Activated CD4-positive, alpha-beta T cell treated with anti-CD3 and anti-CD28 coated beads for 36 hours (primary cell): ENCODE measurements around the gene SEC63. TPM values are rescaled to one million over a fixed set of nuclear protein-coding genes. Genes with fewer than 3 reads are reported as not detected.
"Not testable (repeated sequence)": the region's sequence is repeated elsewhere in the genome, so short reads cannot be mapped to it uniquely, and the experiment has no call there.

ENCODE experiments used
- ATAC-seq: fragments of 200-7000 bp; cut with Tn5 transposase; one replicate; pipeline ENCODE4 v1.10.0; 2021; ENCODE audit warnings: mild to moderate bottlenecking, moderate library complexity
- CTCF ChIA-PET: fragments of 350-600 bp; sonication (Branson Sonifier 250); formaldehyde crosslinking; loops from one replicate; lab custom pipeline; 2021; ENCODE audit warnings: antibody characterized with exemption; lab: Charles Lee
- POLR2A ChIA-PET: fragments of 350-600 bp; sonication (Branson Sonifier 250); formaldehyde crosslinking; loops from one replicate; lab custom pipeline; 2021; ENCODE audit warnings: antibody characterized with exemption, inconsistent platforms; lab: Charles Lee
- DNase-seq: peaks from one replicate; pipeline ENCODE4 v3.0.0-alpha.2; 2020
- H3K27ac Mint-ChIP-seq: one replicate; pipeline ENCODE4 v1.8.0; 2021; ENCODE audit warnings: mixed read lengths
- H3K27me3 Mint-ChIP-seq: one replicate; pipeline ENCODE4 v1.8.0; 2021; ENCODE audit warnings: mixed read lengths
- H3K36me3 Mint-ChIP-seq: one replicate; pipeline ENCODE4 v1.8.0; 2021; ENCODE audit warnings: low read depth, mixed read lengths
- H3K4me1 Mint-ChIP-seq: one replicate; pipeline ENCODE4 v1.8.0; 2021; ENCODE audit warnings: mixed read lengths
- H3K4me3 Mint-ChIP-seq: one replicate; pipeline ENCODE4 v1.8.0; 2021; ENCODE audit warnings: mild to moderate bottlenecking, moderate library complexity, mixed read lengths
- H3K9me3 Mint-ChIP-seq: one replicate; pipeline ENCODE4 v1.8.0; 2021; ENCODE audit warnings: low read depth, mixed read lengths
- intact Hi-C, 2 experiments: fragments of 100-400 bp; cut with DNase I in 1 of 2; cut with micrococcal nuclease in 1 of 2; formaldehyde crosslinking; loops; one replicate each; pipeline versions ENCODE4 v1.14.2 to v1.15.1; 2022 to 2024; cut with DNase I, micrococcal nuclease
- total RNA-seq, 2 experiments: library from RNA; stranded (reverse); gene quantifications; one replicate each; pipeline ENCODE4 v1.2.3, GENCODE V29; 2021

SEC63 gene
- total RNA-seq, 2 experiments from 2014 or later, result 98.7 to 100 TPM

DNA sequence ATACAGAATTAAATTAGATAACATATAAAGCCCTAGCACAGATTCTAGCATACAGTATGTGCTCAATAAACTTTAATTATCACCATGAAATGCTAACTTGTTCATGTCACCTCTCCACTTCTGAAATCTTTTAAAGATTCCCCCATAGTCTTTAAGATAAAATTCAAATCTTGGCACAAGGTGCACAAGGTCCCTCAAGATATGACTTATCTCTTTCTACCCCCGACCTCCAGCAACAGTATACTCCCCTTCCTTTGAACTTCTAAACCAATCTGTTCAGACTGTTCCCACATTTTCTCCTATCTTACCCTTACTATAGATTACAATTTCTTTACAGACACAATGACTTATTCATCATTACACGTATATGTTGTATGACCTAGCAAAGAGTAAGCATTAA is 29.0 kb downstream of the SEC63 start:
- Mint-ChIP-seq H3K9me3 (peaks cover 7% of the 10 kb centered on the region), H3K36me3 (peaks cover 37% of the 10 kb centered on the region)
- intact Hi-C loops, result no loop called here

DNA sequence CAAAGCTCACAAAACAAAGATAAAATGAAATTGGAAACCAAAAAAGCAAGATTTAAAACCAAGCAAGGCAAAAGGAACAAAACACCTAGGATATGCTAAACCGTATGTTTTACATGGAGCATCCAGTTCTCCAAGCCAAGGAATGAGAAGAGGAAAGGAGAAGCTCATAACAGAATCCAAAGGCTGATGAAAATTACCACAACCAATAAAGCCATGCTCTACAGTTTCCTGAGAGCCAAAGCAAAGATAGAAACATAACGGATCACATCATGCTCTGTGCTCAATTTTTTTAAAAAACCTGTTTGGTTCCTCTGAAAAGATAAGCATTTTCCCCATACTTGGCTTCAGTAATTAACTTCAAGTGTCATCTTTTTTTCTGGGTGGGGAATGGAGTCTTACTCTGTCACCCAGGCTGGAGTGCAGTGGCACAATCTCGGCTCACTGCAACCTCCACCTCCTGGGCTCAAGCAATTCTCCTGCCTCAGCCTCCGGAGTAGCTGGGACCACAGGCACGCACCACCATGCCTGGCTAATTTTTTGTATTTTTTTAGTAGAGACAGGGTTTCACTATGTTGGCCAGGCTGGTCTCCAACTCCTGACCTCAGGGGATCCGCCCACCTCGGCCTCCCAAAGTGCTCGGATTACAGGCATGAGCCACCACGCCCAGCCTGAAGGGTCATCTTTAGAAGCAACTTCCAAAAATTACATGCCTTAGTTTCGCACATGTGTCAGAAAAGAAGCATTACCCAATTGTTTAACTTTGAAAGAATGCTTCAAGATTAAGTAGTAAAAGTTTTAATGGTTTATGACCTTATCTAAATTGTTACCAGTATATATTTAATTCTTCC is 31.1 kb downstream of the SEC63 start:
- DNase-seq, H3K4me3 Mint-ChIP-seq, H3K9me3 Mint-ChIP-seq, POLR2A ChIA-PET, H3K27me3 Mint-ChIP-seq, ATAC-seq, intact Hi-C loops, H3K27ac Mint-ChIP-seq, H3K4me1 Mint-ChIP-seq: not testable (repeated sequence)
- CTCF ChIA-PET, result interaction anchor here (1.2 kb wide), 1 partner anchor 17 kb away, joined by 3 read pairs; no protein-coding TSS in a partner anchor
- H3K36me3 Mint-ChIP-seq, result peaks cover 39% of the 10 kb centered on the region

More for the DNA sequence above, 29.0 kb downstream of the SEC63 start:
- Mint-ChIP-seq H3K4me3 (no peak overlapping the region), H3K27me3 (no peaks in the 10 kb centered on the region), H3K4me1 (peaks cover 7% of the 10 kb centered on the region), H3K27ac (no peak overlapping the region)
- DNase-seq (no peak), ATAC-seq (no peak)
- POLR2A ChIA-PET, result no interaction called here
- CTCF ChIA-PET, result interaction anchor here (3.7 kb wide), 1 partner anchor 13 kb away, joined by 11 read pairs; no protein-coding TSS in a partner anchor

DNA sequence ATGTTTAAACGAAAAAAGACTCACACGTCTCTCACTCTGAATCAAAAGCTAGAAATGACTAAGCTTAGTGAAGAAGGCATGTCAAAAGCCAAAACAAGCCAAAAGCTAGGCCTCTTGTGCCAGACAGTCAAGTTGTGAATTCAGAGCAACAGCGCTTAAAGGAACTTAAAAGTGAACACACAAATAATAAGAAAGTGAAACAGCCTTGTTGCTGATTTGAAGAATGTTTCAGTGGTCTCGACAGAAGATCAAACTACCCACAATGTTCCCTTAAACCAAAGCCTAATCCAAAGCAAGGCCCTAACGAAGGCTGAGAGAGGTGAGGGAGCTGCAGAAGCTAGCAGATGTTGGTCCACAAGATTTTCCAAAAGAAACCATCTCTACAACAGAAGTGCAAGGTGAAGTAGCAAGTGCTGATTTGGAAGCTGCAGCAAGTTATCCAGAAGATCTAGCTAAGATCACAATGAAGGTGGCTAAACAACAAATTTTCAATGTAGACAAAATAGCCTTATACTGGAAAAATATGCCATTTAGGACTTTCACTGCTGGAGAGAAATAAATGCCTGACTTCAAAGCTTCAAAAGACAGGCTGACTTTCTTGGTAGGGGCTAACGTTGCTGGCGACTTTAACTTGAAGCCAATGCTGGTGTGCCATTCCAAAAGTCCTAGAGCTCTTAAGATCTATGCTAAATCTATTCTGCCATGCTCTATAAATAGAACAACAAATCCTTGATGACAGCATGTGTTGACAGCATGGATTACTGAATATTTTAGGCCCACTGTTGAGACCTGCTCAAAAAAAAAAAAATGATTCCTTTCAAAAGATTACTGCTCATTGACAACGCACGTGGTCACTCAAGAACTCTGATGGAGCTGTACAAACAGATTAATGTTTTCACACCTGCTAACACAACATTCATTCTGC is 40.3 kb downstream of the SEC63 start:
- Mint-ChIP-seq H3K27me3 (no peaks in the 10 kb centered on the region), H3K36me3 (peaks cover 73% of the 10 kb centered on the region), H3K9me3 (peaks cover 5% of the 10 kb centered on the region), H3K4me1 (peaks cover 14% of the 10 kb centered on the region), H3K27ac (peak overlapping the region; percentile 26), H3K4me3 (no peak overlapping the region)
- ChIA-PET CTCF (no interaction called here), POLR2A (interaction anchor here (0.7 kb wide), 1 partner anchor 40 kb away, joined by 3 read pairs; the partner anchor contains the start of gene SEC63)
- DNase-seq (peak; percentile 29), ATAC-seq (peak; percentile 89)
- intact Hi-C loops, result loop anchor here in 1 of 2 experiments (1.0 to 2.0 kb wide), 2 partner anchors 39 to 47 kb away; no protein-coding TSS in a partner anchor

DNA sequence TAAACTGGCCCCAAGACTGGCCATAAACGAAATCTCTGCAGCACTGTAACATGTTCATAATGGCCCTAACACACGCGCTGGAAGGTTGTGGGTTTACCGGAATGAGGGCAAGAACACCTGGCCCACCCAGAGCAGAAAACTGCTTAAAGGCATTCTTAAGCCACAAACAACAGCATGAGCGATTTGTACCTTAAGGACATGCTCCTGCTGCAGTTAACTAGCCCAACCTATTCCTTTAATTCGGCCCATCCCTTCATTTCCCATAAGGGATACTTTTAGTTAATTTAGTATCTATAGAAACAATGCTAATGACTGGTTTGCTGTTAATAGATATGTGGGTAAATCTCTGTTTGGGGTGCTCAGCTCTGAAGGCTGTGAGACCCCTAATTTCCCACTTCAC is 41.0 kb downstream of the SEC63 start:
- H3K27me3 Mint-ChIP-seq, ATAC-seq, H3K4me3 Mint-ChIP-seq, CTCF ChIA-PET, H3K9me3 Mint-ChIP-seq, DNase-seq: not testable (repeated sequence)
- Mint-ChIP-seq H3K36me3 (peaks cover 69% of the 10 kb centered on the region), H3K4me1 (peaks cover 14% of the 10 kb centered on the region), H3K27ac (peak overlapping the region; percentile 26)
- POLR2A ChIA-PET, result interaction anchor here (0.7 kb wide), 1 partner anchor 41 kb away, joined by 3 read pairs; the partner anchor contains the start of gene SEC63
- intact Hi-C loops, result loop anchor here in 1 of 2 experiments (1.0 to 2.0 kb wide), 2 partner anchors 40 to 47 kb away; no protein-coding TSS in a partner anchor

DNA sequence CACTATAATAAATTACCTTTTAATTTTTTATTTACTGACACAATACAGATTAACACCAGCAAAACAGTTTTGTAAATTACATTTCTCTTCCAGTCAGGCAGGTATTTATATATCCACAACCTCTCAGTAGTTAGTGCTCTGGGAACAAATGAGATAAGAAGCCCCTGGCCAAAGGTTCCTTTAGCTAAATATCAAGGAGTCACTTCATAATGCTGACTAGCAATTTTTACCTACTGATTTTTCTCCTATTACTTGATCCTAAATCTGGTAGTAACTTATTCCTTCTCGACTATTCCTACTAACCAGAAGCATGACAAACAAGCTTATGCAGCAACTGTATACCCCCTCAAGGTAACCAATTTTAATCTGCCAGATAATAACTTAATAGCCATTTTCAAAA is 46.3 kb downstream of the SEC63 start:
- Mint-ChIP-seq H3K4me1 (peaks cover 2% of the 10 kb centered on the region), H3K4me3 (no peak overlapping the region), H3K27ac (no peak overlapping the region), H3K36me3 (peaks cover 47% of the 10 kb centered on the region), H3K9me3 (no peaks in the 10 kb centered on the region), H3K27me3 (no peaks in the 10 kb centered on the region)
- POLR2A ChIA-PET, result no interaction called here
- intact Hi-C loops, result no loop called here
- CTCF ChIA-PET, result no interaction called here
- no peak for DNase-seq
- ATAC-seq, result no peak

DNA sequence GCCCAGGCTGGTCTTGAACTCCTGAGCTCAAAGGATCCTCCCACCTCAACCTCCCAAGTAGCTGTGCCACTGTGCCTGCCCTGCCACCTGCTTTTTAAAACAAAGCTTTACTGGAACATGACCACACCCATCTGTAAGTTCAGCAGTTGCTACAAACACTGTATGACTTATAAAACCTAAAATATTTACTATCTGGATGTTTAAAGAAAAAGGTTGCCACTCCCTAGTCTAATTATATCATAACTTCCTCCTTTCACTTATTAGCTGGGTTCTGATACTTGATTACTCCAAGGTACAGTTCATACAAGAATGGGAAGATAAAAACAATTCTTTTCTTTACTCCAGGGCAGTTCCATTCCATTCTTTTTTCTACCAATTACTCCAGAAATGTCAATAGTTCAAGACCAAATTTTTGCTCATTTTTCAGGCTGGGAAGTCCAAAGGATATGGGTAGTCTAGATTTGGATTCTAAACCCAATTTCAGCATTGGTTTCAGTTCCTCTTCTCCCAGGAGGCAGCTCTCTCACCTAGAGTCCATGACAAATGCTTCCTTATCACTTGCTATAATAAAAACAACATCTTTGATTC is 63.1 kb downstream of the SEC63 start:
- H3K27ac Mint-ChIP-seq, result no peak overlapping the region
- ATAC-seq (no peak), DNase-seq (no peak)
- H3K9me3 Mint-ChIP-seq, result no peaks in the 10 kb centered on the region
- no peak overlapping the region for H3K4me3 Mint-ChIP-seq
- CTCF ChIA-PET, result interaction anchor here (0.5 kb wide), 1 partner anchor 26 kb away, joined by 3 read pairs; no protein-coding TSS in a partner anchor
- H3K36me3 Mint-ChIP-seq, result peaks cover 56% of the 10 kb centered on the region
- intact Hi-C loops, result no loop called here
- no peaks in the 10 kb centered on the region for H3K27me3 Mint-ChIP-seq
- POLR2A ChIA-PET, result interaction anchor here (0.7 kb wide), 1 partner anchor 182 kb away, joined by 3 read pairs; no protein-coding TSS in a partner anchor
- no peaks in the 10 kb centered on the region for H3K4me1 Mint-ChIP-seq

DNA sequence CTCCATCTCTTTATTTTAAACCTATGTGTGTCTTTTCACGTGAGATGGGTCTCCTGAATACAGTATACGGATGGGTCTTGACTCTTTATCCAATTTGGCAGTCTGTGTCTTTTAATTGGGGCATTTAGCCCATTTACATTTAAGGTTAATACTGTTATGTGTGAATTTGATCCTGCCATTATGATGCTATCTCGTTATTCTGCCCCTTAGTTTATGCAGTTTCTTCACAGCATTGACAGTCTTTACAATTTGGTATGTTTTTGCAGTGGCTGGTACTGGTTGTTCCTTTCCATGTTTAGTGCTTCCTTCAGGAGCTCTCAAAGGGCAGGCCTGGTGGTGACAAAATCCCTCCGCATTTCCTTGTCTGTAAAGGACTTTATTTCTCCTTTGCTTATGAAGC is 67.6 kb downstream of the SEC63 start:
- ATAC-seq, DNase-seq, H3K27ac Mint-ChIP-seq, H3K27me3 Mint-ChIP-seq, intact Hi-C loops, H3K4me1 Mint-ChIP-seq, POLR2A ChIA-PET, CTCF ChIA-PET, H3K4me3 Mint-ChIP-seq: not testable (repeated sequence)
- Mint-ChIP-seq H3K9me3 (peaks cover 12% of the 10 kb centered on the region), H3K36me3 (peaks cover 73% of the 10 kb centered on the region)

DNA sequence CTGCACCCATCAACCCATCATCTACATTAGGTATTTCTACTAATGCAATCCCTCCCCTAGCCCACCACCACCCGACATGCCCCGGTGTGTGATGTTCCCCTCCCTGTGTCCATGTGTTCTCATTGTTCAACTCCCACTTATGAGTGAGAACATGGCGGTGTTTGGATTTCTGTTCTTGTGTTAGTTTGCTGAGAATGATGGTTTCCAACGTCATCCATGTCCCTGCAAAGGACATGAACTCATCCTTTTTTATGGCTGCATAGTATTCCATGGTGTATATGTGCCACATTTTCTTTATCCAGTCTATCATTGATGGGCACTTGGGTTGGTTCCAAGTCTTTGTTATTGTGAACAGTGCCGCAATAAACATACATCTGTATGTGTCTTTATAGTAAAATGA is 72.1 kb downstream of the SEC63 start:
- ATAC-seq, POLR2A ChIA-PET, DNase-seq, intact Hi-C loops, H3K4me3 Mint-ChIP-seq, H3K4me1 Mint-ChIP-seq, H3K27me3 Mint-ChIP-seq, H3K27ac Mint-ChIP-seq: not testable (repeated sequence)
- Mint-ChIP-seq H3K9me3 (peaks cover 12% of the 10 kb centered on the region), H3K36me3 (peaks cover 46% of the 10 kb centered on the region)
- CTCF ChIA-PET, result interaction anchor here (0.5 to 0.9 kb wide), 2 partner anchors 165 to 1441 kb away, joined by 3 read pairs; no protein-coding TSS in a partner anchor

DNA sequence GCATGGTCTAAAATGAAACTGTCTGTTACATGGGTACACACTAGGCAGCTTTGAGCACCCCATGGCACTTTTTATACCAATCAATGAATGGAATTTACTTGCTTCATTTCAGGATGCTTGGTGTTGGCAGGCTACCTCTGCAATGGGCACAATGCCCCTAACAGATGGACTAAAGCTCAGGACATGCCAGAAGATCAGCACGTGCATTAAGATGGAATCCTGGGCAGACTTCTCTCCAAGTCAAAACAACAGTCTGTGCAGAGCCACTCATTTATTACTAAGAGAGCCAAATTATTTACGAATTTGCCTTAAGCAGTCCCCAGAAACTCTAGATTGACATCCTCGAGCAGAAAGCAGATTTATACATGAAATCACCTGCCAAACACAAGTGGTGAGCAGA is 78.1 kb downstream of the SEC63 start:
- Mint-ChIP-seq H3K27me3 (no peaks in the 10 kb centered on the region), H3K36me3 (peaks cover 25% of the 10 kb centered on the region), H3K9me3 (no peaks in the 10 kb centered on the region), H3K27ac (no peak overlapping the region), H3K4me3 (no peak overlapping the region), H3K4me1 (no peaks in the 10 kb centered on the region)
- ChIA-PET CTCF (no interaction called here), POLR2A (interaction anchor here (0.6 kb wide), 1 partner anchor 988 kb away, joined by 4 read pairs; no protein-coding TSS in a partner anchor)
- intact Hi-C loops, result no loop called here
- ATAC-seq, result no peak
- no peak for DNase-seq

DNA sequence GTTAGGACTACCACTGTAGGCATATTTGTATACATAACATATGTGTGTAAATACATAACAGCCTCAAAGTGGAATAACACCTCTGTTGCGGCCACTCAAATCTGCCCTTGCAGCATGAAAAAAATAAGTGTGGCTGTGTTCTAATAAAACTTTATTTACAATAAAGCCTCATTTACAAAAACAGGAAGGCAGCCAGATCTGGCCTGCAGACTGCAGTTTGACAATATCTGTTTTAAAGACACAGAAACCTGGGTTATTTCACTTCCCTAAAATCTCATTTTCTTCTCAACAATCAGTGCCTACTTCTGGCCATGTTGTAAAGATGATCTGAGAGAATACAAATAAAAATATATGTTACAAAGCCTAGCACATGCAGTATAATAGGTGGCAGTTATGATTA is 80.0 kb downstream of the SEC63 start:
- CTCF ChIA-PET, result interaction anchor here (2.2 kb wide), 1 partner anchor 10 kb away, joined by 8 read pairs; no protein-coding TSS in a partner anchor
- no peaks in the 10 kb centered on the region for H3K9me3 Mint-ChIP-seq
- intact Hi-C loops, result no loop called here

More for the DNA sequence above, 80.0 kb downstream of the SEC63 start:
- no peak for DNase-seq
- Mint-ChIP-seq H3K4me3 (no peak overlapping the region), H3K27ac (no peak overlapping the region), H3K36me3 (peaks cover 34% of the 10 kb centered on the region), H3K4me1 (no peaks in the 10 kb centered on the region), H3K27me3 (no peaks in the 10 kb centered on the region)
- ATAC-seq, result no peak
- POLR2A ChIA-PET, result no interaction called here
